NOMO-1 treated with dmso at 0.1 percent for 144 hours (cell line): ENCODE results near the gene SHROOM2.

Experiments
- DNase-seq: peaks from one replicate; lab custom pipeline; 2025; ENCODE audit not compliant: unreplicated experiment; lab: John Stamatoyannopoulos, UW

SHROOM2 gene

GRCh38 chrX:9860826-9861225 is 74.6 kb downstream of the SHROOM2 start:
- DNase-seq = no peak

GRCh38 chrX:9861711-9862110 is 75.5 kb downstream of the SHROOM2 start:
- no peak for DNase-seq

- DNase-seq = no peak
These were observed 76.3 kb downstream of the SHROOM2 start for GRCh38 chrX:9862525-9862924.

GRCh38 chrX:9862953-9863352 is 76.7 kb downstream of the SHROOM2 start:
- no peak for DNase-seq

- no peak for DNase-seq
These were observed 77.8 kb downstream of the SHROOM2 start for GRCh38 chrX:9864011-9864410.

GRCh38 chrX:9865804-9866472 is 79.7 kb downstream of the SHROOM2 start:
- DNase-seq = no peak

GRCh38 chrX:9866633-9867032 is 80.4 kb downstream of the SHROOM2 start:
- no peak for DNase-seq

GRCh38 chrX:9867226-9867625 is 81.0 kb downstream of the SHROOM2 start:
- no peak for DNase-seq

GRCh38 chrX:9867753-9868152 is 81.5 kb downstream of the SHROOM2 start:
- no peak for DNase-seq

- DNase-seq = no peak
These were observed 85.6 kb downstream of the SHROOM2 start for GRCh38 chrX:9871701-9872268.

GRCh38 chrX:9873360-9873759 is 87.1 kb downstream of the SHROOM2 start:
- DNase-seq = no peak

GRCh38 chrX:9873952-9874351 is 87.7 kb downstream of the SHROOM2 start:
- DNase-seq = peak; percentile 7

- no peak for DNase-seq
These were observed 88.3 kb downstream of the SHROOM2 start for GRCh38 chrX:9874483-9874882.

GRCh38 chrX:9875801-9876200 is 89.6 kb downstream of the SHROOM2 start:
- DNase-seq = no peak

GRCh38 chrX:9876201-9876600 is 90.0 kb downstream of the SHROOM2 start:
- DNase-seq = no peak

GRCh38 chrX:9878146-9878820 is 92.1 kb downstream of the SHROOM2 start:
- no peak for DNase-seq

- DNase-seq = no peak
These were observed 94.0 kb downstream of the SHROOM2 start for GRCh38 chrX:9880237-9880636.

- no peak for DNase-seq
These were observed 94.6 kb downstream of the SHROOM2 start for GRCh38 chrX:9880870-9881269.

- DNase-seq = no peak
These were observed 96.6 kb downstream of the SHROOM2 start for GRCh38 chrX:9882669-9883446.

GRCh38 chrX:9884031-9884779 is 98.0 kb downstream of the SHROOM2 start:
- no peak for DNase-seq

- DNase-seq = peak; percentile 25
These were observed 98.9 kb downstream of the SHROOM2 start for GRCh38 chrX:9885150-9885549.
